HepG2 (cell line): Measurements from ENCODE around the gene SHISA5. TPM values are rescaled to one million over a fixed set of nuclear protein-coding genes. Genes with fewer than 3 reads are reported as not detected.

Experiments used
- CENPX ChIP-seq: sonication (generic); formaldehyde crosslinking; IDR thresholded peaks from 2 replicates; pipeline ENCODE4 v1.9.0; 2021; ENCODE audit warnings: mild to moderate bottlenecking, missing genetic modification reagents, moderate library complexity
- FOXO1 ChIP-seq: sonication (generic); formaldehyde crosslinking; IDR thresholded peaks from 2 replicates; pipeline ENCODE4 v1.4.0; 2020; ENCODE audit warnings: missing genetic modification reagents
- HNF4A ChIP-seq: sonication (generic); formaldehyde crosslinking; IDR thresholded peaks from 2 replicates; pipeline ENCODE4 v1.4.0; 2020; ENCODE audit warnings: missing genetic modification reagents
- IKZF1 ChIP-seq: fragments of 450-650 bp; IDR thresholded peaks from 2 replicates; pipeline ENCODE4 v1.7.1; 2016
- NR2F6 ChIP-seq, 2 experiments: IDR thresholded peaks; 2 replicates each; pipeline ENCODE4 v1.6.1; 2016; ENCODE audit warnings: antibody characterized with exemption in 1 of 2, mild to moderate bottlenecking in 1 of 2
- SOX13 ChIP-seq, 3 experiments: fragments of 450-650 bp in 1 of 3; sonication (generic) in 1 of 3; formaldehyde crosslinking in 1 of 3; IDR thresholded peaks in 2 of 3; conservative IDR thresholded peaks in 1 of 3; 2 replicates each; pipeline versions ENCODE4 v1.5.0 to v1.6.1; 2016 to 2020; ENCODE audit warnings: antibody characterized with exemption in 1 of 3, mild to moderate bottlenecking in 1 of 3, missing compliant biosample characterization in 1 of 3, missing genetic modification reagents in 1 of 3, moderate library complexity in 1 of 3
- SYNCRIP ChIP-seq: fragments of 200-400 bp; formaldehyde crosslinking; IDR thresholded peaks from 2 replicates; pipeline ENCODE4 v1.6.1; 2018; ENCODE audit warnings: mild to moderate bottlenecking, low read depth, low read length; ENCODE audit not compliant: insufficient read depth
- WIZ ChIP-seq: sonication (generic); formaldehyde crosslinking; IDR thresholded peaks from 2 replicates; pipeline ENCODE4 v1.5.1; 2020; ENCODE audit warnings: mild to moderate bottlenecking, missing genetic modification reagents
- ZBTB20 ChIP-seq: sonication (generic); formaldehyde crosslinking; IDR thresholded peaks from 2 replicates; pipeline ENCODE4 v1.8.1; 2023; ENCODE audit warnings: missing genetic modification reagents, low read depth, mild to moderate bottlenecking, borderline replicate concordance
- ZBTB7B ChIP-seq: sonication (generic); formaldehyde crosslinking; IDR thresholded peaks from 2 replicates; pipeline ENCODE4 v1.4.0; 2020; ENCODE audit warnings: missing genetic modification reagents
- ZNF501 ChIP-seq: sonication (generic); formaldehyde crosslinking; IDR thresholded peaks from 2 replicates; pipeline ENCODE4 v1.5.1; 2020; ENCODE audit warnings: mild to moderate bottlenecking, moderate library complexity, missing genetic modification reagents
- ZNF589 ChIP-seq: sonication (generic); formaldehyde crosslinking; conservative IDR thresholded peaks from 2 replicates; pipeline ENCODE4 v1.8.0; 2022; ENCODE audit warnings: mild to moderate bottlenecking, moderate library complexity, missing genetic modification reagents
- ZNF746 ChIP-seq: sonication (generic); formaldehyde crosslinking; IDR thresholded peaks from 2 replicates; pipeline ENCODE4 v1.8.0; 2022; ENCODE audit warnings: mild to moderate bottlenecking, missing genetic modification reagents
- polyA plus RNA-seq, 8 experiments: library from polyadenylated mRNA; depleted of rRNA in 3 of 8; stranded (reverse) in 7 of 8; unstranded in 1 of 8; fragments of >200 nt; fragmentation: Illumina TruSeq in 4 of 8; extraction: Trizol in 4 of 8; gene quantifications; 2 replicates each; pipeline versions ENCODE4 v1.2.1 to v1.2.3, GENCODE V29; 2011 to 2016; ENCODE audit warnings: low read depth in 4 of 8, missing spikeins in 1 of 8, mixed read lengths in 1 of 8; ENCODE audit not compliant: insufficient read depth in 1 of 8
- total RNA-seq, 5 experiments: library from RNA; depleted of rRNA; stranded (reverse); fragments of >200 nt; fragmentation: Illumina TruSeq; extraction: Trizol; gene quantifications; 2 replicates each; pipeline ENCODE4 v1.2.3, GENCODE V29; 2016; ENCODE audit warnings: low read depth in 1 of 5
- TF ChIP-seq, protein P1 (sequence below): sonication (generic); formaldehyde crosslinking; IDR thresholded peaks from 2 replicates; pipeline ENCODE4 v1.5.1; 2020; ENCODE audit warnings: mild to moderate bottlenecking, missing genetic modification reagents, moderate library complexity
- TF ChIP-seq, protein P2 (sequence below): sonication (generic); formaldehyde crosslinking; IDR thresholded peaks from 2 replicates; pipeline ENCODE4 v1.5.1; 2020; ENCODE audit warnings: missing genetic modification reagents, mild to moderate bottlenecking, borderline replicate concordance
- TF ChIP-seq, protein P3 (sequence below): sonication (generic); formaldehyde crosslinking; IDR thresholded peaks from 2 replicates; pipeline ENCODE4 v1.4.0; 2020; ENCODE audit warnings: mild to moderate bottlenecking, missing genetic modification reagents
- TF ChIP-seq, protein P4 (sequence below): fragments of 450-650 bp; IDR thresholded peaks from 2 replicates; pipeline ENCODE4 v1.6.1; 2016
- TF ChIP-seq, protein P5 (sequence below): fragments of 450-650 bp; IDR thresholded peaks from 2 replicates; pipeline ENCODE4 v1.6.1; 2017; ENCODE audit warnings: mild to moderate bottlenecking

Gene SHISA5
- total and polyA plus RNA-seq, 2 of the 13 experiments (the other 11 are each of a cell fraction or from before 2014, with no cell fraction given) = 75.8 to 91.4 TPM

DNA sequence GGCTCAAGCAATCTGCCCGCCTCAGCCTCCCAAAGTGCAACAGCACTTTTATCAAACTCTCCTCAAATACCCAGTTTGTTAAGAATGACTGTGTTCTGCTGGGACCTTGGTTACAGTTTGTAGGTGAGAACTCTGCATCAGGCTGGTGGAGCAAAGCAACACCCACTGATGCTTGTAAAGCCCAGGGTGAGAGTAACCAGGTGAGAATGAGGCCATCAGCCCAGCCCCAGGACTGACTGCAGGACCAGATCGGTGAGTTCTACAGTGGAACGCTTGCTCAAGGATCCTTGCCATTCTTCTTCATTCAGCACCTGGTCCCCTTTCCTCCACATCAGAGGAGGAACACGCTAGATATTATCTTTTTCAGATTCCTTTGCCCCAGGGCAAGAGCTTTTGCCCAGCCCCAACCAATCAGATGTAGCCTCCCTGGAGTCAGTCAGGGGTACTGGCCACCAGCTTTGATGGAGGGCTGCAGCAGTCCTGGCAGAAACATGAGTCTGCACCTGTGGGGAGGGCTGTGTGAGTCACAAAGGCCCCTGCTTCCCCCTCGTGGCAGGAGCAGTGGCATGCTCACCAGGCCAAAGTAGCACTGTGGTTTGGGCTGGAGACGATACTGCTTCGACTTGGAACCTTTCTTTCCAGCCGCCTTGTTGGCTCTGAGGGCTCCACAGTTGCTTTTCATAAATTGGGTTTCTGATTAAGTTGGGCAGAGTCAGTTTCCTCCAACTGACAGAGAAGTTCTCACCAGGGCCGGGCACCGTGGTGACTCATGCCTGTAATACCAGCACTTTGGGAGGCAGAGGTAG lies 3.5 kb upstream of the SHISA5 start (continued):
- TF ChIP-seq, protein P1, sequence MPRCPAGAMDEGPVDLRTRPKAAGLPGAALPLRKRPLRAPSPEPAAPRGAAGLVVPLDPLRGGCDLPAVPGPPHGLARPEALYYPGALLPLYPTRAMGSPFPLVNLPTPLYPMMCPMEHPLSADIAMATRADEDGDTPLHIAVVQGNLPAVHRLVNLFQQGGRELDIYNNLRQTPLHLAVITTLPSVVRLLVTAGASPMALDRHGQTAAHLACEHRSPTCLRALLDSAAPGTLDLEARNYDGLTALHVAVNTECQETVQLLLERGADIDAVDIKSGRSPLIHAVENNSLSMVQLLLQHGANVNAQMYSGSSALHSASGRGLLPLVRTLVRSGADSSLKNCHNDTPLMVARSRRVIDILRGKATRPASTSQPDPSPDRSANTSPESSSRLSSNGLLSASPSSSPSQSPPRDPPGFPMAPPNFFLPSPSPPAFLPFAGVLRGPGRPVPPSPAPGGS (CRISPR knock-in tag) = no peak; the same call in 1 of the 2 replicates
- no peak for TF ChIP-seq SOX13 (IDR thresholded peaks at IDR 0.05)
- 0 out of 4 replicates have a peak, but pooled peaks of 1 of the 2 experiments have one; percentile 6 for TF ChIP-seq SOX13 (CRISPR knock-in tag; conservative IDR thresholded peaks at IDR 0.05 in 1 of 2, IDR thresholded peaks at IDR 0.05 in 1 of 2)
- no peak for TF ChIP-seq WIZ
- no peak for TF ChIP-seq NR2F6 (IDR thresholded peaks at IDR 0.05)
- peak; percentile 46; the same call in 1 of the 2 replicates for TF ChIP-seq NR2F6 (CRISPR knock-in tag; IDR thresholded peaks at IDR 0.05)
- TF ChIP-seq, protein P2, sequence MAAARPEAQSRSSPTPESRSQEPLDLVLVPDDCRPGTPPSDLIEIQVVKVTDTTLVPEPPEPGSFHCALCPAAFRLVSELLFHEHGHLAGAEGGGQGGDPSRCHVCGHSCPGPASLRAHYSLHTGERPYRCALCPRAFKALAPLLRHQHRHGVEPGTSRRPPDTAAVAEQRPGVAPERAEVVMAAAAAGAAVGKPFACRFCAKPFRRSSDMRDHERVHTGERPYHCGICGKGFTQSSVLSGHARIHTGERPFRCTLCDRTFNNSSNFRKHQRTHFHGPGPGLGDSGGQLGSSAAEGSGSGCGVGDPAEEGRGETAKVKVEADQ = no peak
- 0 out of 2 replicates have a peak, but pooled peaks have one; percentile 58 for TF ChIP-seq ZBTB20 (CRISPR knock-in tag)
- TF ChIP-seq, protein P3, sequence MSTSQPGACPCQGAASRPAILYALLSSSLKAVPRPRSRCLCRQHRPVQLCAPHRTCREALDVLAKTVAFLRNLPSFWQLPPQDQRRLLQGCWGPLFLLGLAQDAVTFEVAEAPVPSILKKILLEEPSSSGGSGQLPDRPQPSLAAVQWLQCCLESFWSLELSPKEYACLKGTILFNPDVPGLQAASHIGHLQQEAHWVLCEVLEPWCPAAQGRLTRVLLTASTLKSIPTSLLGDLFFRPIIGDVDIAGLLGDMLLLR (CRISPR knock-in tag) = no peak
- TF ChIP-seq ZBTB7B = no peak
- TF ChIP-seq HNF4A (CRISPR knock-in tag) = peak; percentile 33; the same call in 1 of the 2 replicates
- TF ChIP-seq ZNF589 (CRISPR knock-in tag) = no peak
- peak; percentile 50; the same call in 1 of the 2 replicates for TF ChIP-seq FOXO1 (CRISPR knock-in tag)
- no peak for TF ChIP-seq IKZF1
- TF ChIP-seq CENPX (CRISPR knock-in tag) = no peak
- no peak for TF ChIP-seq ZNF501 (CRISPR knock-in tag)
- TF ChIP-seq, protein P4, sequence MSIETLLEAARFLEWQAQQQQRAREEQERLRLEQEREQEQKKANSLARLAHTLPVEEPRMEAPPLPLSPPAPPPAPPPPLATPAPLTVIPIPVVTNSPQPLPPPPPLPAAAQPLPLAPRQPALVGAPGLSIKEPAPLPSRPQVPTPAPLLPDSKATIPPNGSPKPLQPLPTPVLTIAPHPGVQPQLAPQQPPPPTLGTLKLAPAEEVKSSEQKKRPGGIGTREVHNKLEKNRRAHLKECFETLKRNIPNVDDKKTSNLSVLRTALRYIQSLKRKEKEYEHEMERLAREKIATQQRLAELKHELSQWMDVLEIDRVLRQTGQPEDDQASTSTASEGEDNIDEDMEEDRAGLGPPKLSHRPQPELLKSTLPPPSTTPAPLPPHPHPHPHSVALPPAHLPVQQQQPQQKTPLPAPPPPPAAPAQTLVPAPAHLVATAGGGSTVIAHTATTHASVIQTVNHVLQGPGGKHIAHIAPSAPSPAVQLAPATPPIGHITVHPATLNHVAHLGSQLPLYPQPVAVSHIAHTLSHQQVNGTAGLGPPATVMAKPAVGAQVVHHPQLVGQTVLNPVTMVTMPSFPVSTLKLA = no peak
- TF ChIP-seq ZNF746 (CRISPR knock-in tag) = no peak
- TF ChIP-seq, protein P5, sequence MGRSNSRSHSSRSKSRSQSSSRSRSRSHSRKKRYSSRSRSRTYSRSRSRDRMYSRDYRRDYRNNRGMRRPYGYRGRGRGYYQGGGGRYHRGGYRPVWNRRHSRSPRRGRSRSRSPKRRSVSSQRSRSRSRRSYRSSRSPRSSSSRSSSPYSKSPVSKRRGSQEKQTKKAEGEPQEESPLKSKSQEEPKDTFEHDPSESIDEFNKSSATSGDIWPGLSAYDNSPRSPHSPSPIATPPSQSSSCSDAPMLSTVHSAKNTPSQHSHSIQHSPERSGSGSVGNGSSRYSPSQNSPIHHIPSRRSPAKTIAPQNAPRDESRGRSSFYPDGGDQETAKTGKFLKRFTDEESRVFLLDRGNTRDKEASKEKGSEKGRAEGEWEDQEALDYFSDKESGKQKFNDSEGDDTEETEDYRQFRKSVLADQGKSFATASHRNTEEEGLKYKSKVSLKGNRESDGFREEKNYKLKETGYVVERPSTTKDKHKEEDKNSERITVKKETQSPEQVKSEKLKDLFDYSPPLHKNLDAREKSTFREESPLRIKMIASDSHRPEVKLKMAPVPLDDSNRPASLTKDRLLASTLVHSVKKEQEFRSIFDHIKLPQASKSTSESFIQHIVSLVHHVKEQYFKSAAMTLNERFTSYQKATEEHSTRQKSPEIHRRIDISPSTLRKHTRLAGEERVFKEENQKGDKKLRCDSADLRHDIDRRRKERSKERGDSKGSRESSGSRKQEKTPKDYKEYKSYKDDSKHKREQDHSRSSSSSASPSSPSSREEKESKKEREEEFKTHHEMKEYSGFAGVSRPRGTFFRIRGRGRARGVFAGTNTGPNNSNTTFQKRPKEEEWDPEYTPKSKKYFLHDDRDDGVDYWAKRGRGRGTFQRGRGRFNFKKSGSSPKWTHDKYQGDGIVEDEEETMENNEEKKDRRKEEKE = no peak
- TF ChIP-seq SYNCRIP = no peak
